ENCODE data around the gene SPIRE2. TPM values are rescaled to one million over a fixed set of nuclear protein-coding genes. Genes with fewer than 3 reads are reported as not detected.

SPIRE2 gene
- total and polyA plus RNA-seq, 11 donors = 0.31 to 2.3 (median 1.3) TPM

GRCh38 chr16:89863741-89864526 is 35.7 kb downstream of the SPIRE2 start:
- Histone ChIP-seq H3K27me3 (no peaks in the 10 kb centered on the region), H3K4me3 (peak overlapping the region in 5 of 12 donors; percentile 1 to 28 (median 14)), H3K27ac (peak overlapping the region; percentile 48 to 92 (median 77)), H3K9me3 (peaks cover 0 to 10% (median 6%) of the 10 kb centered on the region in 12 donors), H3K36me3 (no peaks in the 10 kb centered on the region), H3K4me1 (peaks cover 0 to 35% (median 14%) of the 10 kb centered on the region in 12 donors)
- 38 to 54% (median 50%) methylated on average over 20 to 21 of the region's 21 CpGs for WGBS, 4 donors
- peak; percentile 44 to 77 (median 53) for DNase-seq
- intact Hi-C loops (cut with DNase I) = loop anchor here in 9 of 10 donors (5.0 to 10.0 kb wide), 7 partner anchors 47 to 162 kb away; partner anchors contain the start of genes SPATA2L (in 2 of the 9) and FANCA (in 1 of the 9)
- peak; percentile 25 to 71 (median 57) for ATAC-seq
- TF ChIP-seq POLR2A (IDR thresholded peaks at IDR 0.05) = no peak
- no peak for TF ChIP-seq CTCF (IDR thresholded peaks at IDR 0.05)

GRCh38 chr16:89864527-89864820 is 36.2 kb downstream of the SPIRE2 start:
- 54 to 75% (median 69%) methylated on average over 5 of the region's 5 CpGs for WGBS, 4 donors

GRCh38 chr16:89867918-89868317 is 39.6 kb downstream of the SPIRE2 start:
- no peak for TF ChIP-seq CTCF (IDR thresholded peaks at IDR 0.05)
- no peak for TF ChIP-seq POLR2A (IDR thresholded peaks at IDR 0.05)
- H3K27me3 ChIP-seq = no peaks in the 10 kb centered on the region
- no peak overlapping the region for H3K27ac ChIP-seq
- H3K36me3 ChIP-seq = no peaks in the 10 kb centered on the region
- ATAC-seq = no peak
- H3K4me1 ChIP-seq = peaks cover 0 to 33% (median 18%) of the 10 kb centered on the region in 12 donors
- H3K4me3 ChIP-seq = no peak overlapping the region
- no peak for DNase-seq
- H3K9me3 ChIP-seq = peaks cover 0 to 10% (median 6%) of the 10 kb centered on the region in 12 donors
- intact Hi-C loops (cut with DNase I) = loop anchor here in 1 of 10 donors (10.0 kb wide), 1 partner anchor 163 kb away; the partner anchor contains the start of gene SPATA2L
- WGBS, 4 donors = 80 to 93% (median 87%) methylated on average over 5 of the region's 5 CpGs

More at GRCh38 chr16:89864527-89864820, 36.2 kb downstream of the SPIRE2 start:
- peak overlapping the region; percentile 48 to 92 (median 77) for H3K27ac ChIP-seq
- no peaks in the 10 kb centered on the region for H3K27me3 ChIP-seq
- DNase-seq (no peak), ATAC-seq (no peak)
- H3K4me3 ChIP-seq = peak overlapping the region in 1 of 12 donors; percentile 28
- H3K9me3 ChIP-seq = peaks cover 0 to 10% (median 6%) of the 10 kb centered on the region in 12 donors
- TF ChIP-seq POLR2A (IDR thresholded peaks at IDR 0.05) (no peak), CTCF (IDR thresholded peaks at IDR 0.05) (no peak)
- intact Hi-C loops (cut with DNase I) = loop anchor here in 9 of 10 donors (5.0 to 10.0 kb wide), 7 partner anchors 47 to 162 kb away; partner anchors contain the start of genes SPATA2L (in 2 of the 9) and FANCA (in 1 of the 9)
- H3K4me1 ChIP-seq = peaks cover 0 to 35% (median 14%) of the 10 kb centered on the region in 12 donors
- no peaks in the 10 kb centered on the region for H3K36me3 ChIP-seq

GRCh38 chr16:89869911-89870310 is 41.6 kb downstream of the SPIRE2 start:
- DNase-seq = no peak
- Histone ChIP-seq H3K4me1 (peaks cover 0 to 21% (median 14%) of the 10 kb centered on the region in 12 donors), H3K9me3 (peaks cover 0 to 10% (median 6%) of the 10 kb centered on the region in 12 donors), H3K4me3 (no peak overlapping the region), H3K27me3 (no peaks in the 10 kb centered on the region), H3K36me3 (peaks cover 0 to 4% (median 3%) of the 10 kb centered on the region in 9 donors), H3K27ac (no peak overlapping the region)
- WGBS, 4 donors = 93 to 96% (median 95%) methylated on average over 12 of the region's 12 CpGs
- no peak for ATAC-seq
- intact Hi-C loops (cut with DNase I) = loop anchor here in 5 of 10 donors (5.0 to 10.0 kb wide), 5 partner anchors 47 to 168 kb away; partner anchors contain the start of genes MC1R (in 2 of the 5), SPATA2L (in 2 of the 5) and TUBB3 (in 1 of the 5)
- TF ChIP-seq POLR2A (IDR thresholded peaks at IDR 0.05) = no peak
- TF ChIP-seq CTCF (IDR thresholded peaks at IDR 0.05) = no peak
